ENCODE measurements around the gene KRTAP4-8.
A peak's percentile ranks its signal among the peaks of the same experiment; 100 is the strongest.
"Not testable (repeated sequence)": the region's sequence is repeated elsewhere in the genome, so short reads cannot be mapped to it uniquely, and the experiment has no call there.

Gene KRTAP4-8

GRCh38 chr17:41098042-41098441 is at the start of gene KRTAP4-8:
KRTAP4-8 (minus strand) TSS chr17:41098142; CDS start chr17:41098084, 58 bp downstream.
- TF ChIP-seq CTCF (IDR thresholded peaks at IDR 0.05; ENCODE audit: insufficient read depth, low read length, missing control alignments): no peak
- no peak within 1 kb of the TSS for H3K4me3 ChIP-seq (ENCODE audit: low read depth, low read length)

GRCh38 chr17:41145261-41145660 is 47.3 kb upstream of the KRTAP4-8 start:
- ChIA-PET POLR2A (no interaction called here), CTCF (no interaction called here)
- no peak for TF ChIP-seq CTCF (IDR thresholded peaks at IDR 0.05; ENCODE audit: insufficient read depth, low read length, missing control alignments)
- no peak overlapping the region for H3K4me3 ChIP-seq (ENCODE audit: low read depth, low read length)
- no peak for DNase-seq (ENCODE audit: low read depth, low spot score)

More at GRCh38 chr17:41098042-41098441, at the start of gene KRTAP4-8:
- ChIA-PET CTCF (no interaction called here), POLR2A (no interaction called here)
- DNase-seq (ENCODE audit: low read depth, low spot score): no peak

- CTCF ChIA-PET: no interaction called here
- DNase-seq (ENCODE audit: low read depth, low spot score): no peak
- TF ChIP-seq CTCF (IDR thresholded peaks at IDR 0.05; ENCODE audit: insufficient read depth, low read length, missing control alignments): no peak
- POLR2A ChIA-PET: no interaction called here
- no peak overlapping the region for H3K4me3 ChIP-seq (ENCODE audit: low read depth, low read length)
These were observed 46.9 kb upstream of the KRTAP4-8 start for GRCh38 chr17:41144846-41145245.

- H3K4me3 ChIP-seq (ENCODE audit: low read depth, low read length): no peak overlapping the region
- no peak for TF ChIP-seq CTCF (IDR thresholded peaks at IDR 0.05; ENCODE audit: insufficient read depth, low read length, missing control alignments)
- CTCF ChIA-PET: interaction anchor here (1.0 to 1.4 kb wide), 3 partner anchors 17 to 507 kb away, joined by 3 to 4 read pairs (median 3); no protein-coding TSS in a partner anchor
- POLR2A ChIA-PET: interaction anchor here (1.0 kb wide), 1 partner anchor 231 kb away, joined by 3 read pairs; no protein-coding TSS in a partner anchor
- no peak for DNase-seq (ENCODE audit: low read depth, low spot score)
These were observed 43.4 kb upstream of the KRTAP4-8 start for GRCh38 chr17:41141361-41141760.

GRCh38 chr17:41140360-41141131 is 42.6 kb upstream of the KRTAP4-8 start, which contains the start of gene KRTAP4-6:
KRTAP4-6 (minus strand) TSS chr17:41140544; CDS start chr17:41140487, 57 bp downstream.
- CTCF ChIA-PET: interaction anchor here (0.8 to 1.4 kb wide), 4 partner anchors 16 to 508 kb away, joined by 3 to 4 read pairs (median 3); no protein-coding TSS in a partner anchor
- H3K4me3 ChIP-seq (ENCODE audit: low read depth, low read length): no peak within 1 kb of the TSS
- TF ChIP-seq CTCF (IDR thresholded peaks at IDR 0.05; ENCODE audit: insufficient read depth, low read length, missing control alignments): no peak
- DNase-seq (ENCODE audit: low read depth, low spot score): peak; percentile 71
- POLR2A ChIA-PET: interaction anchor here (1.0 kb wide), 1 partner anchor 230 kb away, joined by 3 read pairs; no protein-coding TSS in a partner anchor

- POLR2A ChIA-PET; H3K4me3 ChIP-seq (ENCODE audit: low read depth, low read length); DNase-seq (ENCODE audit: low read depth, low spot score); CTCF ChIA-PET: not testable (repeated sequence)
These were observed 41.9 kb upstream of the KRTAP4-8 start for GRCh38 chr17:41139865-41140264.

All from AG04449 (cell line).